GM21360 (cell line): ENCODE data around the gene NR3C1.

ENCODE experiments used
- ATAC-seq: cut with Tn5 transposase; IDR thresholded peaks from one replicate; pipeline ENCODE4 v1.9.1; 2021; ENCODE audit warnings: mild to moderate bottlenecking, moderate library complexity; ENCODE audit not compliant: unreplicated experiment

The NR3C1 gene

GRCh38 chr5:143314099-143314498 is 89.4 kb downstream of the NR3C1 start:
- ATAC-seq: no peak

- no peak for ATAC-seq
Observed at GRCh38 chr5:143313298-143313852, 90.1 kb downstream of the NR3C1 start.

DNA sequence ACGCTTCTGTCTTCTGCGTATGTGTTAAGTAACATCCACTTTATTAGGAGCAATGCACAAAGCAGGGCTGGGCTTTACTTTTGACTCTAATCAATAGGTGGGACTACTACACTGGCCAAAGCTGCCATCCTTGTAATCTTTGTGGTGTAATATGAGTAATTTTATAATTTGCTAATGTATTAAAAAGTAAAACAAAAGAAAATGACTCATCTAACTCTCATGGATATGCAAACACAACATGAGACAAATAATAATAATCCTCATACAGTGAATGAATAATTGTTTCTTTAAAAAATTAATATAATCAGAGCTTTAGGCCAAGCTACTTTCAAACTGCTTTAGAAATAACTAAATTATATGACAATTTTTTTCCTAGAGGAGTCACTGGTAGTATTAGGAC is 90.7 kb downstream of the NR3C1 start:
- no peak for ATAC-seq

GRCh38 chr5:143311955-143312354 is 91.5 kb downstream of the NR3C1 start:
- no peak for ATAC-seq

DNA sequence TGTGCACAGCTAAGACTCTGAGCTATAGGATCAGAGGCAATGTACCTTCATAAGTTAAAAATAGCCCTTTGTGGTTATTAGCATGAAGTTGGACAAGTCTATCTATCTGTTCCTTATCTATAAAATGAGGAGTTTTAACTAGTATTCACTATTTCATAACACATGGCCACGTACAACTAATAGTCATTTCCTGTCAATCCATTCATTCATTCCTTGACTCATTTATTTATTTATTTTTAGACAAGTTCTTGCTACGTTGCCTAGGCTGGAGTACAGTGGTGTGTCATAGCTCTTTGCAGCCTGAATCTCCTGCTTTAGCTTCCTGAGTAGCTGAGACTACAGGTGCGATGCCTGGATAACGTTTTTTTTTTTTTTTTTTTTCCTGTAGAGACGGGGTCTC is 92.1 kb downstream of the NR3C1 start:
- ATAC-seq: no peak

- ATAC-seq: no peak
Observed at GRCh38 chr5:143309661-143310431, 93.6 kb downstream of the NR3C1 start.

DNA sequence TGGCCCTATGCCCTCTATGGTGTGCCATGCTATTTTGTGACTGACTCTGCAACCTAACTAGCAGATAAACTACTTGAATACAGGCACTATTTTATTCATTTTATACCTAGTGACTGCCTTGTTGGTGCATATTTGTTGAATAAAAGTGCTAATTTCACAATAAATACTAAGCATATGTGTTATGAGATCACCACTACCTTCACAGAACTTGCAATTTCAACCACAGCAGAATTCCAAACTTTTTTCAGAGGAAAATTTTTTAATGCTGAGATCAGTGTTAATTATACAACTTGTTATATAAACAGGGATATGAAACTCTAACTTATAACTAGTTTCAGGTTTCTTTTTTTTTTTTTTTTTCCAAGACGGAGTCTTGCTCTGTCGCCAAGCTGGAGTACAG is 94.8 kb downstream of the NR3C1 start:
- ATAC-seq: no peak

DNA sequence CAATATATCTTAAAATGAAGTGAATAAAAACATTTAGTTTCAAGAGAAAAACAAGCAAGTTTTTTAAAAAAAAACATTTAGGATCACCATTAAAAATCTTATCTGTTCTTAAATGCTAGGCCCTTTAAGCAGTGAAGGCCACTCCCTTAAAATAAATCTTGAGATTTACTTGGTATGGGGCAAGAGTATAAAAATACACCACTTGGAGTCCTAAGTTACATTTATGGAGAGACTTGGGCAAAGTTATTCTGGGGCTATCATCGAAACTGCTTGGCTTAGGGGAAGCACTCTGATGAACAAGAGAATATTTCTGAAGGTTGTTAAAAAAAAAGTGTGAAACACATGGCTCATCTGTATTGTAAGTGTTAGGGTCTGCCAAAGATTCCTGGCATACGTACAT is 97.4 kb downstream of the NR3C1 start:
- no peak for ATAC-seq

- no peak for ATAC-seq
Observed at GRCh38 chr5:143304836-143305475, 98.5 kb downstream of the NR3C1 start.

DNA sequence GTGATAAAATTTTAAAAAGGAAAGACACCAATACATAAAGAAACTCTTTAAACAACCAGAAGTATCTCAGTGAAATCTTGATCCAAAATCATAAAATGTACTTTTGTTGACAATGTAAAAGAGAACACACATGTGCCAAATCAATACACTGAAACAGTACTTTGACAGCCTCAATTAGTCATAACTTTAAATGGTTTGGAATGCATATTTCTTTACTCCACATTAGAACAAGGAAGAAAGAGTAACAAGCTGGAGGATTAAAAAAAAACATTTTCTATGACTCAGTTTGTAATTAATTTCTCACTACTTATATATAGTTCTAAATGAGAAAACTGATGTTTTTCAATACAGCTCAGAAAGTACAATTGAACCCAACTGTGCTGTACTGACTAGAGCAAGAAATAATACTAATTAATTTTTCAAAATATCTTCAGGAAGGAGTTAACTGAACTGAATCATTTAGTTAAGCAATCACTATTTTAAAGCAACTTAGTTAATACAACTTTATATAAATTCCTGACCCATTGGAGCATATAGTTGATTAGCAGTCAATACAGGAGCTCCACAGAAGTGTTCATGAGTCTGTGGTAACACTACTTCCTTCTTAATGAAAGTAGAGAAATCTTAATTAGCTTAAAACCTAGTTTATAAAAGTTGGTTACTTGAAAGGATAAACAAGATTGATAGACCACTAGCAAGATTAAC is 101.0 kb downstream of the NR3C1 start:
- ATAC-seq: no peak

GRCh38 chr5:143297756-143298155 is 105.7 kb downstream of the NR3C1 start:
- no peak for ATAC-seq

DNA sequence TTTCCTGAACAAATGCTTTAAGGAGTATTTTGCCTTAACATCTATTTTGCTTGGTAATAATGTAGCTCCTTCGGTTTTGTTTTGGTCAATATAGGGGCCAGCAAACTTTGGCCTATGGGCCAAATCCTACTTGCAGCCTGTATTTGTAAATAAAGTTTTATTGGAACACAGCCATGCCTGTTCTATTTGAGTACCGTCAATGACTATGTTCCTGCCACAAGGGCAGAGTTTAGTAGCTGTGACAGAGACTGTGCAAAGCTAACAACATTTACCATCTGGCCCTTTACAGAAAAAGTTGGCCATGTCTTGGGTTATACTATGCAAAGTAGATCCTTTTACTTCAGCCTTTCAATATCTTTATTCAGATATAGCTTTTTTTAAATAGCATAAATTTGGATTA is 113.4 kb downstream of the NR3C1 start:
- ATAC-seq: no peak

DNA sequence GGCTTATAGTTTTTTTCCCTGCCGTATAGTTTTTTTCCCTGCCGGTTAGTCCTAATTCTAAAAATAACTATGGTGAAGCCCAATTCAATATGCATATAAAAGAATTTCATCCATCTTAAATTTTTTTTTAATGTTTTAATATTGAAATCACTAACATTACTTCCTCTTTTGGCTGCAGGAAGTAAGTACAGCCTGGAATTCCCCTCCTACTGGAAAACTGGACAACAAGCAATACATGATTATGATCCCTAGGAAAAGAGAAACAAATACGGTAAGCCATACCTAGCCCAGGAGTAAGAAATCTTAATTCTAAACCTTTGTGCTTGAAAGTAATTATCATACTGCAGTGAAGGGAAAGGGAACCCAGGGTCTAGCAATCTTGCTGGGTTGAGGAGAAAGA is 119.0 kb downstream of the NR3C1 start:
- no peak for ATAC-seq

DNA sequence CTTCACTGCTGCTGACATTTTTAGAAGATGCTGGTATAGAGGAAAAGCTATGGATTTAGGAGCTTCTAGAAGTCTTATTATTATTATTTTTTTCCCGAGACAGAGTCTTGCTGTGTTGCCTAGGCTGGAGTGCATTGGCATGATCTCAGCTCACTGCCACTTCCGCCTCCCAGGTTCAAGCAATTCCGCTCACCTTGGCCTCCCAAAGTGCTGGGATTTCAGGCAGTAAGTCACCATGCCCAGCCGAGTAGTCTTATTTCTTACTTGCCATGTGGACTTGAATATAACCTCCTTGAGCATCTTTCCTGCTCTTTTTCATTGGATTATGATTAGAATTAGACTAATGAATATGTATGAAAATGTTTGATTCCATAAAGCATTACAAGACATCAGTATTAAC is 119.5 kb downstream of the NR3C1 start:
- ATAC-seq: no peak

GRCh38 chr5:143281226-143281625 is 122.3 kb downstream of the NR3C1 start:
- no peak for ATAC-seq

DNA sequence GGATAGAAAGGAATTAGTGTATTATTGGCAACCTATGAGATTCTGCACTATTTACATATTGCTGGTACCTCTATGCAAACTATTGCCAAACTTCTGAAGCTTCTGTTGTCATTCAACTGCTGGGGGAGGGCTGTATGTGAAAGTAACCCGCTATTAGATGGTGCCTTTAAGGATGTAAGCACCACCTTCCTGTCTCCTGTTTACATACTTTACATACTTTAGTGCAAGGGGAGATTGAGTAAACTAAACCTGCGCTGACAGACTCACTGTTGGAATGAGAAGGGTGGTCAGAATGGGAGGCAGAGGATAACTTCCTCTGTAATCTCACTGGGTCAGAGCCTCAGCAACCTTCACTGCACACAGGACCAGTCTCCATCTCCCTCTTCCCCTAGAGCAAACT is 123.8 kb downstream of the NR3C1 start:
- ATAC-seq: no peak

GRCh38 chr5:143277536-143277935 is 126.0 kb downstream of the NR3C1 start:
- ATAC-seq: no peak

- ATAC-seq: no peak
Observed at GRCh38 chr5:143275512-143276363, 127.7 kb downstream of the NR3C1 start.

DNA sequence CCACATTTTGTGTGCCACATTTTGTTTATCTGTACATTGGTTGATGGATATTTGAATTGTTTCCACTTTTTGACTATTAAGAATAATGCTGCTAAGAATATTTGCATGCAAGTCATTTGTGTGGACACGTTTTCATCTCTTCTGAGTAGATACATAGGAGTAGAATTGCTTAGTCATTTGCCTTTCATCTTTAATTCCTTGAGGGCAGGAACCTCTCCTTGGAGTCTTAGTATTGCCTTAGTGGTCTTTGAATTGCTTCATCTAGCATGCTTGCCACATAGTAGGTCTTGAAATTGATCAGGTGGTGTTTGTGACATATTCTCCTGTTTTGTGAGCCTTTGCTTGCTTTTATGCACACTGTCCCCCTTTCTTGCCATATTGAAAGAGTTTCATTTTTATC is 128.5 kb downstream of the NR3C1 start:
- ATAC-seq: no peak

GRCh38 chr5:143271431-143271830 is 132.1 kb downstream of the NR3C1 start:
- no peak for ATAC-seq

GRCh38 chr5:143268388-143268787 is 135.1 kb downstream of the NR3C1 start:
- no peak for ATAC-seq
